Choroid plexus epithelial cell (primary cell): ENCODE measurements around the gene DNAAF1.
"Not testable (repeated sequence)": the region's sequence is repeated elsewhere in the genome, so short reads cannot be mapped to it uniquely, and the experiment has no call there.

ENCODE experiments used
- DNase-seq: peaks from one replicate; pipeline ENCODE4 v3.0.0-alpha.2; 2010; ENCODE audit warnings: low read depth
- H3K4me3 ChIP-seq: 2 replicates; pipeline ENCODE4 v1.5.1; 2011; ENCODE audit warnings: low read depth, mild to moderate bottlenecking, control low read depth, low read length, moderate library complexity
- CTCF ChIP-seq: conservative IDR thresholded peaks from 2 replicates; pipeline ENCODE4 v1.5.1; 2011; ENCODE audit warnings: low read depth, mild to moderate bottlenecking, control low read depth, inconsistent platforms, low read length, moderate library complexity

Gene DNAAF1

GRCh38 chr16:84209989-84210388, 64.9 kb downstream of the DNAAF1 start:
- no peak for DNase-seq
- TF ChIP-seq CTCF, result peak; percentile 17
- H3K4me3 ChIP-seq, result no peak overlapping the region

GRCh38 chr16:84212154-84212553, 67.0 kb downstream of the DNAAF1 start:
- no peak for TF ChIP-seq CTCF
- no peak overlapping the region for H3K4me3 ChIP-seq

GRCh38 chr16:84212631-84213030, 67.5 kb downstream of the DNAAF1 start:
- H3K4me3 ChIP-seq, result no peak overlapping the region
- TF ChIP-seq CTCF, result no peak
- no peak for DNase-seq

More at GRCh38 chr16:84212154-84212553, 67.0 kb downstream of the DNAAF1 start:
- no peak for DNase-seq

- no peak for DNase-seq
- no peak overlapping the region for H3K4me3 ChIP-seq
- no peak for TF ChIP-seq CTCF
These were observed 69.5 kb downstream of the DNAAF1 start for GRCh38 chr16:84214451-84215066.

GRCh38 chr16:84215531-84215930, 70.4 kb downstream of the DNAAF1 start:
- no peak for DNase-seq
- H3K4me3 ChIP-seq, result no peak overlapping the region

GRCh38 chr16:84216144-84216543, 71.0 kb downstream of the DNAAF1 start:
- not testable (repeated sequence) for H3K4me3 ChIP-seq, DNase-seq

More at GRCh38 chr16:84215531-84215930, 70.4 kb downstream of the DNAAF1 start:
- no peak for TF ChIP-seq CTCF

- H3K4me3 ChIP-seq, result no peak overlapping the region
- DNase-seq, result no peak
- TF ChIP-seq CTCF, result no peak
These were observed 73.2 kb downstream of the DNAAF1 start for GRCh38 chr16:84218176-84218823.
